ENCODE data around the gene SMARCC2.
"Not testable (repeated sequence)": the region's sequence is repeated elsewhere in the genome, so short reads cannot be mapped to it uniquely, and the experiment has no call there.

SMARCC2 gene

GRCh38 chr12:56124133-56124532 is 65.2 kb downstream of the SMARCC2 start:
- H3K27ac ChIP-seq (ENCODE audit: low read depth, low read length): no peak overlapping the region
- H3K9ac ChIP-seq (ENCODE audit: low read length): no peak overlapping the region

GRCh38 chr12:56122637-56123036 is 66.6 kb downstream of the SMARCC2 start:
- Histone ChIP-seq H3K27me3 (ENCODE audit: control insufficient read depth in 1 of 2, insufficient read depth in 2 of 2, low read length in 2 of 2) (no peaks in the 10 kb centered on the region), H3K4me3 (ENCODE audit: low read depth in 1 of 2, low read length in 2 of 2) (no peak overlapping the region), H3K4me1 (ENCODE audit: insufficient read depth, low read length) (peaks cover 38% of the 10 kb centered on the region), H3K27ac (ENCODE audit: low read depth, low read length) (peak overlapping the region; percentile 53), H3K36me3 (ENCODE audit: insufficient read depth, low read length) (peaks cover 27% of the 10 kb centered on the region), H3K9ac (ENCODE audit: low read length) (no peak overlapping the region), H3K9me3 (ENCODE audit: low read length) (no peaks in the 10 kb centered on the region)

More at GRCh38 chr12:56124133-56124532, 65.2 kb downstream of the SMARCC2 start:
- Histone ChIP-seq H3K27me3 (ENCODE audit: control insufficient read depth in 1 of 2, insufficient read depth in 2 of 2, low read length in 2 of 2) (no peaks in the 10 kb centered on the region), H3K9me3 (ENCODE audit: low read length) (no peaks in the 10 kb centered on the region), H3K4me3 (ENCODE audit: low read depth in 1 of 2, low read length in 2 of 2) (no peak overlapping the region), H3K4me1 (ENCODE audit: insufficient read depth, low read length) (peaks cover 31% of the 10 kb centered on the region), H3K36me3 (ENCODE audit: insufficient read depth, low read length) (peaks cover 27% of the 10 kb centered on the region)

GRCh38 chr12:56121204-56121870 is 67.9 kb downstream of the SMARCC2 start:
- H3K27ac ChIP-seq (ENCODE audit: low read depth, low read length): no peak overlapping the region
- H3K9me3 ChIP-seq (ENCODE audit: low read length): no peaks in the 10 kb centered on the region
- H3K36me3 ChIP-seq (ENCODE audit: insufficient read depth, low read length): peaks cover 33% of the 10 kb centered on the region
- no peak overlapping the region for H3K9ac ChIP-seq (ENCODE audit: low read length)
- no peaks in the 10 kb centered on the region for H3K27me3 ChIP-seq (ENCODE audit: control insufficient read depth in 1 of 2, insufficient read depth in 2 of 2, low read length in 2 of 2)
- peaks cover 27% of the 10 kb centered on the region for H3K4me1 ChIP-seq (ENCODE audit: insufficient read depth, low read length)
- H3K4me3 ChIP-seq (ENCODE audit: low read depth in 1 of 2, low read length in 2 of 2): no peak overlapping the region

GRCh38 chr12:56120158-56120846 is 69.0 kb downstream of the SMARCC2 start:
- H3K27ac ChIP-seq (ENCODE audit: low read depth, low read length): peak overlapping the region; percentile 80
- no peak overlapping the region for H3K9ac ChIP-seq (ENCODE audit: low read length)
- H3K4me1 ChIP-seq (ENCODE audit: insufficient read depth, low read length): peaks cover 20% of the 10 kb centered on the region
- H3K9me3 ChIP-seq (ENCODE audit: low read length): no peaks in the 10 kb centered on the region
- H3K4me3 ChIP-seq (ENCODE audit: low read depth in 1 of 2, low read length in 2 of 2): no peak overlapping the region
- H3K27me3 ChIP-seq (ENCODE audit: control insufficient read depth in 1 of 2, insufficient read depth in 2 of 2, low read length in 2 of 2): no peaks in the 10 kb centered on the region
- peaks cover 33% of the 10 kb centered on the region for H3K36me3 ChIP-seq (ENCODE audit: insufficient read depth, low read length)

- Histone ChIP-seq H3K36me3 (ENCODE audit: insufficient read depth, low read length) (peaks cover 33% of the 10 kb centered on the region), H3K27ac (ENCODE audit: low read depth, low read length) (peak overlapping the region; percentile 94), H3K27me3 (ENCODE audit: control insufficient read depth in 1 of 2, insufficient read depth in 2 of 2, low read length in 2 of 2) (no peaks in the 10 kb centered on the region), H3K9ac (ENCODE audit: low read length) (peak overlapping the region; percentile 80), H3K4me1 (ENCODE audit: insufficient read depth, low read length) (peaks cover 20% of the 10 kb centered on the region), H3K4me3 (ENCODE audit: low read depth in 1 of 2, low read length in 2 of 2) (peak overlapping the region in 1 of 2 donors; percentile 96), H3K9me3 (ENCODE audit: low read length) (no peaks in the 10 kb centered on the region)
Observed at GRCh38 chr12:56119361-56119796, 69.9 kb downstream of the SMARCC2 start.

GRCh38 chr12:56118688-56119357 is 70.5 kb downstream of the SMARCC2 start:
- H3K9ac ChIP-seq (ENCODE audit: low read length): peak overlapping the region; percentile 80
- H3K4me3 ChIP-seq (ENCODE audit: low read depth in 1 of 2, low read length in 2 of 2): peak overlapping the region; percentile 59 to 96
- peak overlapping the region; percentile 94 for H3K27ac ChIP-seq (ENCODE audit: low read depth, low read length)
- H3K9me3 ChIP-seq (ENCODE audit: low read length): no peaks in the 10 kb centered on the region
- H3K27me3 ChIP-seq (ENCODE audit: control insufficient read depth in 1 of 2, insufficient read depth in 2 of 2, low read length in 2 of 2): no peaks in the 10 kb centered on the region
- H3K36me3 ChIP-seq (ENCODE audit: insufficient read depth, low read length): peaks cover 37% of the 10 kb centered on the region
- H3K4me1 ChIP-seq (ENCODE audit: insufficient read depth, low read length): peaks cover 20% of the 10 kb centered on the region

GRCh38 chr12:56117778-56118687 is 71.2 kb downstream of the SMARCC2 start, which contains the start of gene ZC3H10:
Gene ZC3H10 (plus strand): TSS chr12:56118266. CDS start chr12:56120563, 2,297 bp downstream.
- Histone ChIP-seq H3K36me3 (ENCODE audit: insufficient read depth, low read length) (peaks cover 45% of the 10 kb centered on the region), H3K27ac (ENCODE audit: low read depth, low read length) (peak within 1 kb of the TSS; percentile 94), H3K9ac (ENCODE audit: low read length) (peak within 1 kb of the TSS; percentile 99), H3K9me3 (ENCODE audit: low read length) (no peaks in the 10 kb centered on the region), H3K4me3 (ENCODE audit: low read depth in 1 of 2, low read length in 2 of 2) (peak within 1 kb of the TSS; percentile 59 to 96), H3K4me1 (ENCODE audit: insufficient read depth, low read length) (peaks cover 20% of the 10 kb centered on the region), H3K27me3 (ENCODE audit: control insufficient read depth in 1 of 2, insufficient read depth in 2 of 2, low read length in 2 of 2) (no peaks in the 10 kb centered on the region)

- Histone ChIP-seq H3K9ac (ENCODE audit: low read length) (peak overlapping the region; percentile 99), H3K4me3 (ENCODE audit: low read depth in 1 of 2, low read length in 2 of 2) (peak overlapping the region; percentile 43 to 96), H3K4me1 (ENCODE audit: insufficient read depth, low read length) (peaks cover 20% of the 10 kb centered on the region), H3K27ac (ENCODE audit: low read depth, low read length) (peak overlapping the region; percentile 94), H3K36me3 (ENCODE audit: insufficient read depth, low read length) (peaks cover 49% of the 10 kb centered on the region)
- H3K9me3 ChIP-seq (ENCODE audit: low read length); H3K27me3 ChIP-seq (ENCODE audit: control insufficient read depth in 1 of 2, insufficient read depth in 2 of 2, low read length in 2 of 2): not testable (repeated sequence)
Observed at GRCh38 chr12:56117082-56117706, 72.1 kb downstream of the SMARCC2 start.

- Histone ChIP-seq H3K27ac (ENCODE audit: low read depth, low read length) (peak within 1 kb of the TSS; percentile 94), H3K4me3 (ENCODE audit: low read depth in 1 of 2, low read length in 2 of 2) (peak within 1 kb of the TSS; percentile 43 to 96), H3K9ac (ENCODE audit: low read length) (peak within 1 kb of the TSS; percentile 99), H3K4me1 (ENCODE audit: insufficient read depth, low read length) (peaks cover 20% of the 10 kb centered on the region), H3K27me3 (ENCODE audit: control insufficient read depth in 1 of 2, insufficient read depth in 2 of 2, low read length in 2 of 2) (no peaks in the 10 kb centered on the region), H3K9me3 (ENCODE audit: low read length) (no peaks in the 10 kb centered on the region), H3K36me3 (ENCODE audit: insufficient read depth, low read length) (peaks cover 48% of the 10 kb centered on the region)
Observed at GRCh38 chr12:56116267-56117081, 72.8 kb downstream of the SMARCC2 start, which contains the start of gene RPL41. Gene RPL41 (plus strand): TSS chr12:56116633.

- Histone ChIP-seq H3K4me3 (ENCODE audit: low read depth in 1 of 2, low read length in 2 of 2) (no peak overlapping the region), H3K27ac (ENCODE audit: low read depth, low read length) (peak overlapping the region; percentile 61), H3K9ac (ENCODE audit: low read length) (peak overlapping the region; percentile 99), H3K9me3 (ENCODE audit: low read length) (no peaks in the 10 kb centered on the region), H3K27me3 (ENCODE audit: control insufficient read depth in 1 of 2, insufficient read depth in 2 of 2, low read length in 2 of 2) (no peaks in the 10 kb centered on the region), H3K4me1 (ENCODE audit: insufficient read depth, low read length) (peaks cover 19% of the 10 kb centered on the region), H3K36me3 (ENCODE audit: insufficient read depth, low read length) (peaks cover 47% of the 10 kb centered on the region)
Observed at GRCh38 chr12:56115329-56115728, 74.0 kb downstream of the SMARCC2 start.
